PC-9 (cell line): ENCODE data around the gene OR51B4. TPM values are rescaled to one million over a fixed set of nuclear protein-coding genes. Genes with fewer than 3 reads are reported as not detected.
"Not testable (repeated sequence)": the region's sequence is repeated elsewhere in the genome, so short reads cannot be mapped to it uniquely, and the experiment has no call there.

Experiments
- BruUV-seq: library from RNA; stranded (reverse); fragments of 400-500 nt; replicated peaks from 2 replicates; lab custom pipeline; 2021; lab: Mats Ljungman, UMichigan
- CTCF ChIA-PET: fragments of 300-600 bp; sonication (Branson Sonifier 250); formaldehyde crosslinking; loops from one replicate; lab custom pipeline; 2022; ENCODE audit warnings: antibody characterized with exemption; lab: Charles Lee
- POLR2A ChIA-PET: fragments of 300-600 bp; sonication (Branson Sonifier 250); formaldehyde crosslinking; loops from one replicate; lab custom pipeline; 2022; ENCODE audit warnings: antibody characterized with exemption; ENCODE audit not compliant: unreplicated experiment; lab: Charles Lee
- DNase-seq, 2 experiments: peaks; one replicate each; pipeline versions ENCODE4 v3.0.0 to v3.0.0-alpha.2; 2015 to 2022; ENCODE audit warnings: mixed read lengths in 1 of 2
- H2AFZ ChIP-seq: fragments of 200-600 bp; sonication (generic); 2 replicates; pipeline ENCODE4 v1.8.1; 2017; ENCODE audit warnings: antibody characterized with exemption
- H3F3A ChIP-seq: fragments of 200-600 bp; sonication (generic); 2 replicates; pipeline ENCODE4 v1.8.1; 2017; ENCODE audit warnings: antibody characterized with exemption, mild to moderate bottlenecking, low read depth; ENCODE audit not compliant: insufficient read depth
- H3K27ac ChIP-seq: fragments of 200-600 bp; sonication (generic); 2 replicates; pipeline ENCODE4 v1.6.1; 2016; ENCODE audit warnings: mixed run types
- H3K27me3 ChIP-seq: fragments of 200-600 bp; sonication (generic); 2 replicates; pipeline ENCODE4 v1.6.1; 2016; ENCODE audit warnings: low read depth, mixed run types; ENCODE audit not compliant: insufficient read depth
- H3K36me3 ChIP-seq: fragments of 200-600 bp; sonication (generic); 2 replicates; pipeline ENCODE4 v1.6.1; 2016; ENCODE audit warnings: low read depth, mixed run types
- H3K4me1 ChIP-seq: fragments of 200-600 bp; sonication (generic); replicated peaks from 2 replicates; pipeline ENCODE4 v1.6.1; 2016; ENCODE audit warnings: mixed run types; ENCODE audit not compliant: insufficient read depth
- H3K4me2 ChIP-seq: fragments of 200-600 bp; sonication (generic); 2 replicates; pipeline ENCODE4 v1.6.1; 2017; ENCODE audit warnings: mixed run types
- H3K4me3 ChIP-seq: fragments of 200-600 bp; sonication (generic); 2 replicates; pipeline ENCODE4 v1.6.1; 2016; ENCODE audit warnings: mixed run types
- H3K79me2 ChIP-seq: fragments of 200-600 bp; sonication (generic); 2 replicates; pipeline ENCODE4 v1.6.1; 2017; ENCODE audit warnings: low read depth, mixed run types
- H3K9me2 ChIP-seq: fragments of 200-600 bp; sonication (generic); 2 replicates; pipeline ENCODE4 v1.8.1; 2017; ENCODE audit warnings: mild to moderate bottlenecking; ENCODE audit not compliant: insufficient read depth
- H3K9me3 ChIP-seq: fragments of 200-600 bp; sonication (generic); 2 replicates; pipeline ENCODE4 v1.8.1; 2016; ENCODE audit warnings: low read depth; ENCODE audit not compliant: insufficient read depth
- H4K20me1 ChIP-seq: fragments of 200-600 bp; sonication (generic); 2 replicates; pipeline ENCODE4 v1.8.1; 2017; ENCODE audit not compliant: insufficient read depth
- CTCF ChIP-seq: fragments of 200-600 bp; sonication (generic); conservative IDR thresholded peaks from 2 replicates; pipeline ENCODE4 v1.6.1; 2017; ENCODE audit warnings: mixed run types, antibody characterized with exemption, mild to moderate bottlenecking, moderate library complexity
- EZH2 ChIP-seq: fragments of 200-600 bp; sonication (generic); IDR thresholded peaks from 2 replicates; pipeline ENCODE4 v1.8.0; 2017; ENCODE audit warnings: antibody characterized with exemption, low read depth
- intact Hi-C: fragments of 100-400 bp; cut with micrococcal nuclease; formaldehyde crosslinking; loops from one replicate; pipeline ENCODE4 v1.10.0; 2022; ENCODE audit not compliant: unreplicated experiment
- total RNA-seq: library from RNA; stranded (reverse); gene quantifications from 2 replicates; pipeline ENCODE4 v1.2.3, GENCODE V29; 2021

OR51B4 gene
- total RNA-seq, 1 experiment from 2014 or later = not detected

- H3K4me2 ChIP-seq = no peak overlapping the region
- ChIA-PET CTCF (no interaction called here), POLR2A (no interaction called here)
Observed at GRCh38 chr11:5258543-5259262, 43.0 kb downstream of the OR51B4 start.

GRCh38 chr11:5257296-5257695 is 44.5 kb downstream of the OR51B4 start:
- TF ChIP-seq EZH2 (no peak), CTCF (no peak)
- H3K27ac ChIP-seq = no peak overlapping the region
- ChIA-PET CTCF (no interaction called here), POLR2A (no interaction called here)
- no peaks in the 10 kb centered on the region for H3K79me2 ChIP-seq
- H3K9me3 ChIP-seq = no peaks in the 10 kb centered on the region
- intact Hi-C loops = no loop called here
- no TSS peak for BruUV-seq
- no peaks in the 10 kb centered on the region for H3K9me2 ChIP-seq
- no peaks in the 10 kb centered on the region for H3K4me1 ChIP-seq
- no peaks in the 10 kb centered on the region for H4K20me1 ChIP-seq
- H3F3A ChIP-seq = no peaks in the 10 kb centered on the region
- no peak overlapping the region for H3K4me2 ChIP-seq
- no peak for DNase-seq
- H3K36me3 ChIP-seq = no peaks in the 10 kb centered on the region
- no peaks in the 10 kb centered on the region for H3K27me3 ChIP-seq
- H3K4me3 ChIP-seq = no peak overlapping the region
- H2AFZ ChIP-seq = no peak overlapping the region

More at GRCh38 chr11:5258543-5259262, 43.0 kb downstream of the OR51B4 start:
- no peaks in the 10 kb centered on the region for H3K4me1 ChIP-seq
- BruUV-seq = no TSS peak
- DNase-seq = no peak
- H3K27ac ChIP-seq = no peak overlapping the region
- no peaks in the 10 kb centered on the region for H3F3A ChIP-seq
- H3K4me3 ChIP-seq = no peak overlapping the region
- H3K27me3 ChIP-seq = no peaks in the 10 kb centered on the region
- no peaks in the 10 kb centered on the region for H3K36me3 ChIP-seq
- H3K9me2 ChIP-seq = no peaks in the 10 kb centered on the region
- intact Hi-C loops = no loop called here
- H4K20me1 ChIP-seq = no peaks in the 10 kb centered on the region
- no peak overlapping the region for H2AFZ ChIP-seq
- H3K9me3 ChIP-seq = no peaks in the 10 kb centered on the region
- TF ChIP-seq EZH2 (no peak), CTCF (no peak)
- H3K79me2 ChIP-seq = no peaks in the 10 kb centered on the region

GRCh38 chr11:5254646-5255413 is 46.9 kb downstream of the OR51B4 start, which contains the start of gene HBG2:
Gene HBG2, minus strand, starts transcription at chr11:5254781. Its CDS starts 53 bp downstream, at chr11:5254728.
- H3K27ac ChIP-seq, H4K20me1 ChIP-seq, POLR2A ChIA-PET, H3K4me1 ChIP-seq, BruUV-seq, H3K36me3 ChIP-seq, H3K4me2 ChIP-seq, H2AFZ ChIP-seq, H3K9me2 ChIP-seq, H3K27me3 ChIP-seq, H3K79me2 ChIP-seq, DNase-seq, H3K9me3 ChIP-seq, H3K4me3 ChIP-seq, intact Hi-C loops, H3F3A ChIP-seq: not testable (repeated sequence)
- CTCF ChIA-PET = interaction anchor here (0.7 kb wide), 1 partner anchor 1108 kb away, joined by 5 read pairs; no protein-coding TSS in a partner anchor

- H2AFZ ChIP-seq, H3K79me2 ChIP-seq, H3K4me3 ChIP-seq, intact Hi-C loops, H3K27me3 ChIP-seq, POLR2A ChIA-PET, BruUV-seq, H3K27ac ChIP-seq, H3K4me1 ChIP-seq, H3K9me3 ChIP-seq, H3F3A ChIP-seq, H3K36me3 ChIP-seq, H4K20me1 ChIP-seq, H3K9me2 ChIP-seq, H3K4me2 ChIP-seq, DNase-seq, CTCF ChIA-PET: not testable (repeated sequence)
Observed at GRCh38 chr11:5254023-5254422, 47.7 kb downstream of the OR51B4 start.

- H4K20me1 ChIP-seq, H3K9me2 ChIP-seq, H3K36me3 ChIP-seq, DNase-seq, intact Hi-C loops, CTCF ChIA-PET, H2AFZ ChIP-seq, H3K4me3 ChIP-seq, BruUV-seq, H3K79me2 ChIP-seq, H3K4me2 ChIP-seq, H3K27ac ChIP-seq, H3K27me3 ChIP-seq, POLR2A ChIA-PET, H3F3A ChIP-seq, H3K4me1 ChIP-seq, H3K9me3 ChIP-seq: not testable (repeated sequence)
Observed at GRCh38 chr11:5253440-5253839, 48.3 kb downstream of the OR51B4 start.
